ENCODE results near the gene IQGAP2. TPM values are rescaled to one million over a fixed set of nuclear protein-coding genes. Genes with fewer than 3 reads are reported as not detected.
"Not testable (repeated sequence)": the region's sequence is repeated elsewhere in the genome, so short reads cannot be mapped to it uniquely, and the experiment has no call there.

The IQGAP2 gene
- polyA plus RNA-seq, 2 donors = 1.4 to 2.0 TPM

DNA sequence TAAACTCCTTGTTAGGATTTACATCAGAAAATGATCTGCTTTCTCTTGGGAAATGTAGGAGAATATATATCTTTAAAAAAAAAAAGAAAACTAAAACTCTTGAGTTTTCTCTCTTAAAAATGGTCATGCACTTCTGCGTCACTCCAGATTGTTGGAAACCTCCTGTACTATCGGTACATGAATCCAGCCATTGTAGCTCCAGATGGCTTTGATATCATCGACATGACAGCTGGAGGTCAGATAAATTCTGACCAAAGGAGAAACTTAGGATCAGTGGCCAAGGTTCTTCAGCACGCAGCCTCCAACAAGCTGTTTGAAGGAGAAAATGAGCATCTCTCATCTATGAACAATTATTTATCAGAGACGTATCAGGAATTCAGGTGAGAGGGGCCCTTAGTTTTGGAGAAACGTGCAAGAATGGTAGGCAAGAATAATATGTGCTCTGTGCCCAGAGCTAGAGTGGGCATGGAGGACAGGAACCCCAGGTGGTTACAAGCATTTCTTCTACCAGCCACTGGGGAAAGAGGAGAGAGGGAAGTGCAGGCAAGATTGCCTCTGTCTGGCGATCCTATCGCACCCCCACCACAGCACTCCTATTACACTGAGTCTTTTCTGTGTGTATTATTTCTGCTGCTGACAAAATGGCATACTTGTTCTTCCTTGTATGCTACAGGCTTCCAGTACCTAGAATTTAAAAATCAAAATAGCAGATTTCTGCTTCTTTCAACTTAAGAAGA is 271.4 kb downstream of the IQGAP2 start:
- Histone ChIP-seq H3K36me3 (ENCODE audit: control insufficient read depth in 2 of 2, insufficient read depth in 2 of 2, low read length in 1 of 2) (no peaks in the 10 kb centered on the region), H3K4me3 (ENCODE audit: low read depth in 1 of 2, low read length in 2 of 2) (no peak overlapping the region), H3K27ac (ENCODE audit: low read depth in 2 of 2, low read length in 1 of 2) (no peak overlapping the region), H3K27me3 (ENCODE audit: control insufficient read depth in 1 of 2, insufficient read depth in 2 of 2, low read length in 2 of 2) (no peaks in the 10 kb centered on the region), H3K4me1 (ENCODE audit: control insufficient read depth in 2 of 2, insufficient read depth in 2 of 2, low read length in 1 of 2) (no peaks in the 10 kb centered on the region), H3K9me3 (ENCODE audit: control insufficient read depth in 2 of 2, insufficient read depth in 1 of 2, low read depth in 1 of 2, low read length in 1 of 2) (no peaks in the 10 kb centered on the region)
- whole genome bisulfite sequencing, 2 donors = 86 to 88% methylated on average over 8 of the region's 8 CpGs

DNA sequence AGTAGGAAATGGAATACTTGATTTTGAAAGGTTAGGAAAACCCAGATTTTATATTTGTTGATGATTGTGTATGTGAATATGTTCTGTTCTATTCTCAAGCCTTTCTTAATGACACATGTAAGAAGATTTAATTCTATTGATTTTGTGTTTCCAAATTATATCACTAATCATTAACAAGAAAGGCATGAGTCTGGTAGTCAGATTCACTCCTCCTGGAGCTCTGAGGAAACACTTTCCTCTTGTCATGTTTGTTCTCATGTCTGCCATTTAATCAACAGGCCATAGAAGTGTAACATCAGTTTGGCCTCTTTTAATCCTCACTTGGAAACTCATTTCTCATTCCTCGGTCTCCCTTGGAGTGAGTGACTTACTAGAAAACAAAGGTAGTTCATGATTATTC is 272.3 kb downstream of the IQGAP2 start:
- H3K36me3 ChIP-seq (ENCODE audit: control insufficient read depth in 2 of 2, insufficient read depth in 2 of 2, low read length in 1 of 2) = no peaks in the 10 kb centered on the region
- WGBS, 2 donors = 82 to 90% methylated on average over 1 of the region's 1 CpG
- no peaks in the 10 kb centered on the region for H3K9me3 ChIP-seq (ENCODE audit: control insufficient read depth in 2 of 2, insufficient read depth in 1 of 2, low read depth in 1 of 2, low read length in 1 of 2)
- no peaks in the 10 kb centered on the region for H3K4me1 ChIP-seq (ENCODE audit: control insufficient read depth in 2 of 2, insufficient read depth in 2 of 2, low read length in 1 of 2)
- H3K4me3 ChIP-seq (ENCODE audit: low read depth in 1 of 2, low read length in 2 of 2) = no peak overlapping the region
- no peak overlapping the region for H3K27ac ChIP-seq (ENCODE audit: low read depth in 2 of 2, low read length in 1 of 2)
- H3K27me3 ChIP-seq (ENCODE audit: control insufficient read depth in 1 of 2, insufficient read depth in 2 of 2, low read length in 2 of 2) = no peaks in the 10 kb centered on the region

DNA sequence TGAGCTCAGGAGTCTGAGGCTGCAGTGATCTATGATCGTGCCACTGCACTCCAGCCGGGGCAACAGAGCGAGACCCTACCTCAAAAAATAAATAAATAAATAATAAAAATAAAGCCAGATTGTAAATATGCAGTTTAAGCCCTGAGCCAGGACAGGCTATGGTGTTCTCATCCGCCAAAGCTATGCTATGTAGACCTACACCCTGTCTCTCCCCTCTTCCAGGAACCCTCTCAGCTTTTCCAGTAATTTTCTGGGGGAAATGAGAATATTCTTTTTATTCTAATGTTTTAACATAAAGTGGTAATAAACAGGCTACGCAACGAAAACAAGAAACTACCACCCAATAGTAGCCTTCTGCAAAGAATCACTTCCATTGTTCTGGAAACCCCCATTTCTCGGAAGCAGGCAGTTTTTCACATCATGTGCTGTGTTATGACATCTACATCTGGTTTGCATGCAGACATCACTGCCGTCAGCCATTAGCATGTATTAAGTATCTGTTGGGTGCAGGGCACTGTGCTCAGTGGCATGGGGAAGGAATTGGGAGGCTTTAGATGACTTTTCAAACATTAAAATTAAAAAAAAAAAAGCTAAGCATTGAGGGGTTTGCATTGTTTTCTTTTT is 274.9 kb downstream of the IQGAP2 start:
- H3K36me3 ChIP-seq (ENCODE audit: control insufficient read depth in 2 of 2, insufficient read depth in 2 of 2, low read length in 1 of 2) = no peaks in the 10 kb centered on the region
- WGBS, 2 donors = 92 to 96% methylated on average over 8 of the region's 8 CpGs
- H3K4me1 ChIP-seq (ENCODE audit: control insufficient read depth in 2 of 2, insufficient read depth in 2 of 2, low read length in 1 of 2) = no peaks in the 10 kb centered on the region
- no peaks in the 10 kb centered on the region for H3K9me3 ChIP-seq (ENCODE audit: control insufficient read depth in 2 of 2, insufficient read depth in 1 of 2, low read depth in 1 of 2, low read length in 1 of 2)
- H3K27ac ChIP-seq (ENCODE audit: low read depth in 2 of 2, low read length in 1 of 2) = no peak overlapping the region
- no peaks in the 10 kb centered on the region for H3K27me3 ChIP-seq (ENCODE audit: control insufficient read depth in 1 of 2, insufficient read depth in 2 of 2, low read length in 2 of 2)
- H3K4me3 ChIP-seq (ENCODE audit: low read depth in 1 of 2, low read length in 2 of 2) = no peak overlapping the region

DNA sequence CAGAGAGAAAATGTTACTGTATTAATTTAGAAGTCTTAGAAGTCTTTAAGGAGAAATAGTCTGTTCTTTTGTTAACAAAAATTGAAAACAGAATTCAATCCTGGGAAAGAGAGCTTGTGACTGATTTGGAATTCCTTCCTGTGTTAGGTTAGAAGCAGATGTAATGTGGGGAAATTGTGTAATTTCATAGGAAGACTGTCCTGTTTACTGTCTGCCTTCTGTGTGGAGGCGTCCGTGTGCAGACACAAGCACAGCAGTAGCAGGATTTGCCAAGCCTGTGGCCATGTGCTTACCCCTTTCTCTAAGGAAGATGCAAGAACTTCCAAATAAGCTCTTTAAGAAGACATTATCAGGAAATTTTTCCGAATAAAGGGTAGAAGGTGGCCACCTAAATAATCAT is 276.1 kb downstream of the IQGAP2 start:
- Histone ChIP-seq H3K4me1 (ENCODE audit: control insufficient read depth in 2 of 2, insufficient read depth in 2 of 2, low read length in 1 of 2) (no peaks in the 10 kb centered on the region), H3K27me3 (ENCODE audit: control insufficient read depth in 1 of 2, insufficient read depth in 2 of 2, low read length in 2 of 2) (no peaks in the 10 kb centered on the region), H3K36me3 (ENCODE audit: control insufficient read depth in 2 of 2, insufficient read depth in 2 of 2, low read length in 1 of 2) (no peaks in the 10 kb centered on the region), H3K4me3 (ENCODE audit: low read depth in 1 of 2, low read length in 2 of 2) (no peak overlapping the region), H3K27ac (ENCODE audit: low read depth in 2 of 2, low read length in 1 of 2) (no peak overlapping the region), H3K9me3 (ENCODE audit: control insufficient read depth in 2 of 2, insufficient read depth in 1 of 2, low read depth in 1 of 2, low read length in 1 of 2) (no peaks in the 10 kb centered on the region)
- 65 to 81% methylated on average over 3 of the region's 3 CpGs for WGBS, 2 donors

DNA sequence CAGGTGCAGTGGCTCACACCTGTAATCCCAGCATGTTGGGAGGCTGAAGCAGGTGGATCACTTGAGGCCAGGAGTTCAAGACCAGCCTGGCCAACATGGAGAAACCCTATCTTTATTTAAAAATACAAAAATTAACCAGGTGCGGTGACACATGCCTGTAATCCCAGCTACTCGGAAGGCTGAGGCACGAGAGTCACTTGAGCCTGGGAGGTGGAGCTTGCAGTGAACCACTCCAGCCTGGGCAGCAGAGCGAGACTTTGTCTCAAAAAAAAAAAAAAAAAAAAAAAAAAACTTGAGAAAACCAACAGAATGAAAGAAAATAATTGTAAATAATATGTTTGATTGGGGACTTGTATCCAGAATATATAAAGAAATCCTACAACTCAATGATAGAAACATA is 277.7 kb downstream of the IQGAP2 start:
- not testable (repeated sequence) for H3K36me3 ChIP-seq (ENCODE audit: control insufficient read depth in 2 of 2, insufficient read depth in 2 of 2, low read length in 1 of 2); H3K9me3 ChIP-seq (ENCODE audit: control insufficient read depth in 2 of 2, insufficient read depth in 1 of 2, low read depth in 1 of 2, low read length in 1 of 2); H3K4me3 ChIP-seq (ENCODE audit: low read depth in 1 of 2, low read length in 2 of 2); H3K27me3 ChIP-seq (ENCODE audit: control insufficient read depth in 1 of 2, insufficient read depth in 2 of 2, low read length in 2 of 2); H3K4me1 ChIP-seq (ENCODE audit: control insufficient read depth in 2 of 2, insufficient read depth in 2 of 2, low read length in 1 of 2); H3K27ac ChIP-seq (ENCODE audit: low read depth in 2 of 2, low read length in 1 of 2)
- whole genome bisulfite sequencing, 2 donors = 90 to 93% methylated on average over 4 of the region's 4 CpGs

DNA sequence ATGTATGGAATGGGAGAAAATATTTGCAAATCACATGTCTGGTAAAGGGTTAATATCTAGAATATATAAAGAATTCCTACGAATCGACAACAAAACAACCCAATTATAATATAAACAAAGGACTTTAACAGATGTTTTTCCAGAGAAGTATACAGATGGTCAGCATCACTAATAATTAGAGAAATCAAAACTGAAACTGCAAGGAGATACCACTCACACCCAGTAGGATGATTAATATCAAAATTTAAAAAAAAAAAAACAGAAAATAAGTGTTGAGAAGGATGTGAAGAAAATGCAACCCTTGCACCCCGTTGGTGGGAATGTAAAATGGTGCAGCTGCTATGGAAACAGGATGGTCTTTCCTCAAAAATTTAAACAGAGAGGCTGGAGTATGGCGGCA is 278.2 kb downstream of the IQGAP2 start:
- Histone ChIP-seq H3K36me3 (ENCODE audit: control insufficient read depth in 2 of 2, insufficient read depth in 2 of 2, low read length in 1 of 2) (no peaks in the 10 kb centered on the region), H3K27me3 (ENCODE audit: control insufficient read depth in 1 of 2, insufficient read depth in 2 of 2, low read length in 2 of 2) (no peaks in the 10 kb centered on the region), H3K9me3 (ENCODE audit: control insufficient read depth in 2 of 2, insufficient read depth in 1 of 2, low read depth in 1 of 2, low read length in 1 of 2) (no peaks in the 10 kb centered on the region), H3K4me3 (ENCODE audit: low read depth in 1 of 2, low read length in 2 of 2) (no peak overlapping the region), H3K4me1 (ENCODE audit: control insufficient read depth in 2 of 2, insufficient read depth in 2 of 2, low read length in 1 of 2) (no peaks in the 10 kb centered on the region), H3K27ac (ENCODE audit: low read depth in 2 of 2, low read length in 1 of 2) (no peak overlapping the region)
- 61 to 63% methylated on average over 4 of the region's 4 CpGs for WGBS, 2 donors

DNA sequence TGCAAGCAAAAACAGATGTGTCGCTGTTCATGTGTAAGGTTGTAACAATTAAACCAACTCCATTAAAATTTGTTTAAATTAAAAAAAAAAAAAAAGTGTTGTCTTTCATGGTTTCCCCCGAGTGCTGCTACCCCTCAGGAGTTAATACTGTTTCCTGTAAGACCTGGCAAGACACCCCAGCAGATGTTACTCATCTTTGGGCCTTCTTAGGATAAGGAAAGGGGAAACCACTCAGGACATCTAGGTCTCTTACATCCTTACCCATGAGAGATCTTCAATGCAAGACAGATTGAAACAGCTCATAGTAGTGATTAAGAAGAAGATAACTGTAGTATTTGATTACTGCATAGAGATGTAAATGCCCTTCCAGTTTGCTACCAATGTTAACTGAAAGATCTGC is 279.3 kb downstream of the IQGAP2 start:
- 73 to 83% methylated on average over 2 of the region's 2 CpGs for WGBS, 2 donors
- H3K27ac ChIP-seq (ENCODE audit: low read depth in 2 of 2, low read length in 1 of 2) = no peak overlapping the region
- H3K4me3 ChIP-seq (ENCODE audit: low read depth in 1 of 2, low read length in 2 of 2) = no peak overlapping the region
- no peaks in the 10 kb centered on the region for H3K9me3 ChIP-seq (ENCODE audit: control insufficient read depth in 2 of 2, insufficient read depth in 1 of 2, low read depth in 1 of 2, low read length in 1 of 2)
- no peaks in the 10 kb centered on the region for H3K36me3 ChIP-seq (ENCODE audit: control insufficient read depth in 2 of 2, insufficient read depth in 2 of 2, low read length in 1 of 2)
- no peaks in the 10 kb centered on the region for H3K27me3 ChIP-seq (ENCODE audit: control insufficient read depth in 1 of 2, insufficient read depth in 2 of 2, low read length in 2 of 2)
- H3K4me1 ChIP-seq (ENCODE audit: control insufficient read depth in 2 of 2, insufficient read depth in 2 of 2, low read length in 1 of 2) = no peaks in the 10 kb centered on the region

DNA sequence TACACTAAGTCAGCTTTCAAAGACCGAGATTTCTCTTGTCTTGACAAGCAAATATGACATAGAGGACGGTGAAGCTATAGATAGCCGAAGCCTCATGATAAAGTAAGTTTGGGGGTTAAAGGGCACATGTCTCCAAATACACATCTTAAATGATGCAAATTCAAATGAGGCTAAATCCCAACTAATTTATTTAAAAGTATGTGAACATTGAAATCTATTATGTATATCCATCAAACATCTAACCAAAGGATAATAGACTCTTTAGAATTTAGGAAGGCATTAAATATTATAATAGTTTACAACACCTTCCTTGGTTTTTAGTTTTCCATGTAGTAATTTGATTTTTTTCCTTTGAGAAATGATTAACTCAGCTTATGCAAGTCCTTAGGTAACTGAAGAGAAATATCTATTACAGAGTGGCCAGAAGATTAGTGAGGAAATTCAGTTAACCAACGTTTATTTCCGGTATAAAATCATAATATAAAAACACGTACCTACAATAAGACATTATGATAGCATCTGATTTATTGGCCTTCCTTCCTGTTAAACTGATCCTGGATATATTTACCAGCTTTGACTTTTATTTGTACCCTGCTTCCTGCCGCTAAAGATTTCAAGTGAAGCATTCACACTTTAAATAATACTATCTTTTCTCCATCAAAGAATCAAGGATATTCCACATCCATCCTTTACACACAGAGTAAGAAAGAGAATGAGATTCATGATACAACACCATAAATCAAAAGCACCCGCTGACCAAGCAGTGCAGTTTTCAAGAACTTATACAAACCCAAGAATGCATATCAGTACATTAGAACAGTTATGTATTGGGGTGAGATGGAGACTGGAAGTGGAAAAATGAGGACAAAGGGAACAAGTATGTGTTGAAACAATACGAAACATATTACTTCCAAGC is 281.0 kb downstream of the IQGAP2 start:
- WGBS, 2 donors = 63 to 67% methylated on average over 9 of the region's 9 CpGs
- H3K27me3 ChIP-seq (ENCODE audit: control insufficient read depth in 1 of 2, insufficient read depth in 2 of 2, low read length in 2 of 2) = no peaks in the 10 kb centered on the region
- H3K27ac ChIP-seq (ENCODE audit: low read depth in 2 of 2, low read length in 1 of 2) = no peak overlapping the region
- H3K4me3 ChIP-seq (ENCODE audit: low read depth in 1 of 2, low read length in 2 of 2) = no peak overlapping the region
- H3K4me1 ChIP-seq (ENCODE audit: control insufficient read depth in 2 of 2, insufficient read depth in 2 of 2, low read length in 1 of 2) = no peaks in the 10 kb centered on the region
- no peaks in the 10 kb centered on the region for H3K9me3 ChIP-seq (ENCODE audit: control insufficient read depth in 2 of 2, insufficient read depth in 1 of 2, low read depth in 1 of 2, low read length in 1 of 2)
- no peaks in the 10 kb centered on the region for H3K36me3 ChIP-seq (ENCODE audit: control insufficient read depth in 2 of 2, insufficient read depth in 2 of 2, low read length in 1 of 2)

DNA sequence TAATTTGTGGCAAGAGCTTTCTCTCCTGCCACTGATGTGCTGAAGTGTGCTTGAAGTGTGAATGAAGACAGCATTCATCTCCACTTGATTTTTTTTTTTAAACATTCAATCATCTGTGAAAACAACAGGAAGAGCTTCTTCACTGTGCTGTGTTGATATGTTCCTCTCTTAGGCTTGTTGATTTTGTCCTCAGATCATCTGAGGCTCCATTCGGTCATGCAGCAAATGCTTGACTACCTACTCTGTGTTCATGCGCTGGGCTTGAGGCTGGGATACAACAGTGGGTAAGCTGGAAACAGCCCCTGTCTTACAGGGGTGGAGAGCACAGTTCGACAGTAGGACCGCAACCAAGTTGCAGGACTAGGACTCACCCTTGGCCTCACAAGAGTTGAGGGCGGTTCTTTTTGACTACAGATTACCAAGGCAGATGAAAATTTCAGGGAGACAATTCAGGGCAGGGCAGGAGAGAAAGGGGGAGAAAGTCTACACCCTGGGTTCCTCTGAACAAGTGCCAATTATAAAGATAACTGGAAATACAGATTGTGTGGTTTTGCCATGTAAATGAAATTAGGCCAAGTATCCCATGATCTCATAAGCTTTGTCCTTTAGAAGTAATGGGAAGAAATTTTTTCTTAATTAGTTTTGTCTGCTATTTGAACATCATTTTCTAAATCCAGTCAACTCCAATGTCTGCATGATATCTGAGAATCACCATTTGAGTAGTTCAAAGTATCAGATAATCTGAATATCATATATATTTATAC is 281.9 kb downstream of the IQGAP2 start:
- no peaks in the 10 kb centered on the region for H3K36me3 ChIP-seq (ENCODE audit: control insufficient read depth in 2 of 2, insufficient read depth in 2 of 2, low read length in 1 of 2)
- H3K9me3 ChIP-seq (ENCODE audit: control insufficient read depth in 2 of 2, insufficient read depth in 1 of 2, low read depth in 1 of 2, low read length in 1 of 2) = no peaks in the 10 kb centered on the region
- no peak overlapping the region for H3K4me3 ChIP-seq (ENCODE audit: low read depth in 1 of 2, low read length in 2 of 2)
- no peaks in the 10 kb centered on the region for H3K4me1 ChIP-seq (ENCODE audit: control insufficient read depth in 2 of 2, insufficient read depth in 2 of 2, low read length in 1 of 2)
- H3K27ac ChIP-seq (ENCODE audit: low read depth in 2 of 2, low read length in 1 of 2) = no peak overlapping the region
- H3K27me3 ChIP-seq (ENCODE audit: control insufficient read depth in 1 of 2, insufficient read depth in 2 of 2, low read length in 2 of 2) = no peaks in the 10 kb centered on the region
- WGBS, 2 donors = 80 to 86% methylated on average over 5 of the region's 5 CpGs

All from esophagus (tissue), 2 donors.